HepG2 (cell line): Measurements from ENCODE around the gene DENND10. TPM values are rescaled to one million over a fixed set of nuclear protein-coding genes. Genes with fewer than 3 reads are reported as not detected.

Experiments used
- ATAC-seq: fragments of 200-7000 bp; cut with Tn5 transposase; 3 replicates; pipeline ENCODE4 v1.9.1; 2020; ENCODE audit warnings: mild to moderate bottlenecking, moderate library complexity
- BruUV-seq: library from RNA; stranded (reverse); fragments of 400-500 nt; replicated peaks from 2 replicates; lab custom pipeline; 2021; lab: Mats Ljungman, UMichigan
- CTCF ChIA-PET: fragments of 300-600 bp; formaldehyde crosslinking; extraction: SDS; loops from one replicate; lab custom pipeline; 2021; ENCODE audit warnings: low total read pairs, inconsistent platforms, low intra/inter-chr PET ratio; lab: Yijun Ruan, JAX
- POLR2A ChIA-PET: fragments of 350-600 bp; sonication (Branson Sonifier 250); formaldehyde crosslinking; loops from one replicate; lab custom pipeline; 2020; ENCODE audit warnings: antibody characterized with exemption, inconsistent platforms; lab: Yijun Ruan, JAX
- DNase-seq: peaks from one replicate; pipeline ENCODE4 v3.0.0-alpha.2; 2015; ENCODE audit warnings: low spot score
- FAIRE-seq: peaks from 3 replicates; lab custom pipeline; 2011; peaks lifted over from hg19 to GRCh38; lab: Jason Lieb, UNC
- H2AFZ ChIP-seq: one replicate; pipeline ENCODE4 v1.6.1; 2011; ENCODE audit warnings: low read length, inconsistent platforms
- H3K27ac ChIP-seq: fragments of 300-600 bp; 3 replicates; pipeline ENCODE4 v1.8.0; 2011; ENCODE audit warnings: mixed run types, mild to moderate bottlenecking, mixed read lengths, low read length, inconsistent platforms; ENCODE audit not compliant: insufficient read depth; ENCODE audit errors: extremely low read length
- H3K27me3 ChIP-seq, 2 experiments: fragments of 200-600 bp in 1 of 2; 2 replicates in 1 of 2; 3 replicates in 1 of 2; pipeline versions ENCODE4 v1.6.0 to v1.8.0; 2011; ENCODE audit warnings: low read length in 2 of 2, mild to moderate bottlenecking in 2 of 2, moderate library complexity in 2 of 2, inconsistent platforms in 1 of 2; ENCODE audit not compliant: insufficient read depth in 2 of 2, control insufficient read depth in 1 of 2
- H3K36me3 ChIP-seq, 2 experiments: fragments of 200-600 bp in 1 of 2; replicated peaks in 1 of 2; 2 replicates in 1 of 2; 3 replicates in 1 of 2; pipeline versions ENCODE4 v1.5.1 to v1.8.0; 2011; ENCODE audit warnings: low read length in 2 of 2, inconsistent platforms in 1 of 2; ENCODE audit not compliant: insufficient read depth in 2 of 2, control insufficient read depth in 1 of 2
- H3K4me1 ChIP-seq: 2 replicates; pipeline ENCODE4 v1.5.1; 2012; ENCODE audit warnings: low read length, inconsistent platforms; ENCODE audit not compliant: insufficient read depth
- H3K4me2 ChIP-seq: 2 replicates; pipeline ENCODE4 v1.6.0; 2011; ENCODE audit warnings: low read depth, low read length, inconsistent platforms
- H3K4me3 ChIP-seq, 3 experiments: fragments of 200-600 bp in 1 of 3; sonication (generic), shearing (Covaris generic) in 1 of 3; replicated peaks in 1 of 3; 2 replicates each; pipeline ENCODE4 v1.5.1; 2011 to 2016; ENCODE audit warnings: low read length in 3 of 3, inconsistent platforms in 2 of 3, low read depth in 2 of 3, mild to moderate bottlenecking in 2 of 3, control low read depth in 1 of 3, mixed read lengths in 1 of 3; ENCODE audit not compliant: insufficient read depth in 1 of 3
- H3K79me2 ChIP-seq: one replicate; pipeline ENCODE4 v1.6.1; 2011; ENCODE audit warnings: low read length, inconsistent platforms; ENCODE audit not compliant: insufficient read depth
- H3K9ac ChIP-seq: 2 replicates; pipeline ENCODE4 v1.6.0; 2011; ENCODE audit warnings: mild to moderate bottlenecking, low read depth, low read length, inconsistent platforms; ENCODE audit not compliant: insufficient read depth
- H3K9me3 ChIP-seq: 2 replicates; pipeline ENCODE4 v1.5.1; 2012; ENCODE audit warnings: mild to moderate bottlenecking, low read length
- H4K20me1 ChIP-seq: 2 replicates; pipeline ENCODE4 v1.6.0; 2011; ENCODE audit warnings: inconsistent platforms, mild to moderate bottlenecking, low read length, moderate library complexity; ENCODE audit not compliant: insufficient read depth
- BATF2 ChIP-seq: sonication (generic); formaldehyde crosslinking; IDR thresholded peaks from 2 replicates; pipeline ENCODE4 v1.8.0; 2022; ENCODE audit warnings: mild to moderate bottlenecking, missing genetic modification reagents, moderate library complexity
- CAMTA2 ChIP-seq: sonication (generic); formaldehyde crosslinking; IDR thresholded peaks from 2 replicates; pipeline ENCODE4 v1.4.0; 2020; ENCODE audit warnings: mild to moderate bottlenecking, missing genetic modification reagents, borderline replicate concordance
- ZBTB33 ChIP-seq: sonication (generic); formaldehyde crosslinking; IDR thresholded peaks from 2 replicates; pipeline ENCODE4 v1.4.0; 2020; ENCODE audit warnings: missing genetic modification reagents
- ZNF501 ChIP-seq: sonication (generic); formaldehyde crosslinking; IDR thresholded peaks from 2 replicates; pipeline ENCODE4 v1.5.1; 2020; ENCODE audit warnings: mild to moderate bottlenecking, moderate library complexity, missing genetic modification reagents
- ZNF770 ChIP-seq: sonication (generic); formaldehyde crosslinking; IDR thresholded peaks from 2 replicates; pipeline ENCODE4 v1.5.0; 2020; ENCODE audit warnings: mild to moderate bottlenecking, missing genetic modification reagents
- ZNF788 ChIP-seq: sonication (generic); formaldehyde crosslinking; IDR thresholded peaks from 2 replicates; pipeline ENCODE4 v1.5.0; 2020; ENCODE audit warnings: mild to moderate bottlenecking, missing genetic modification reagents, borderline replicate concordance
- WGBS: methylation state at CpG from one replicate; pipeline ENCODE4 v1.1.6; 2017; ENCODE audit warnings: low lambda C conversion rate; 5-methylcytosine and 5-hydroxymethylcytosine counted together
- in situ Hi-C: cut with HindIII; loops from 2 replicates; pipeline ENCODE4 v1.10.0; 2017; ENCODE audit warnings: low pct_unique_long_range_greater_than_20kb; ENCODE audit not compliant: extremely low pct_ligation_motif_present
- intact Hi-C: fragments of 100-400 bp; cut with micrococcal nuclease; formaldehyde crosslinking; loops from one replicate; pipeline ENCODE4 v1.10.0; 2022; ENCODE audit not compliant: unreplicated experiment
- polyA plus RNA-seq, 8 experiments: library from polyadenylated mRNA; depleted of rRNA in 3 of 8; stranded (reverse) in 7 of 8; unstranded in 1 of 8; fragments of >200 nt; fragmentation: Illumina TruSeq in 4 of 8; extraction: Trizol in 4 of 8; gene quantifications; 2 replicates each; pipeline versions ENCODE4 v1.2.1 to v1.2.3, GENCODE V29; 2011 to 2016; ENCODE audit warnings: low read depth in 4 of 8, missing spikeins in 1 of 8, mixed read lengths in 1 of 8; ENCODE audit not compliant: insufficient read depth in 1 of 8
- total RNA-seq, 5 experiments: library from RNA; depleted of rRNA; stranded (reverse); fragments of >200 nt; fragmentation: Illumina TruSeq; extraction: Trizol; gene quantifications; 2 replicates each; pipeline ENCODE4 v1.2.3, GENCODE V29; 2016; ENCODE audit warnings: low read depth in 1 of 5
- TF ChIP-seq, protein P1 (sequence below): sonication (generic); formaldehyde crosslinking; IDR thresholded peaks from 2 replicates; pipeline ENCODE4 v1.8.1; 2023; ENCODE audit warnings: mild to moderate bottlenecking, moderate library complexity, missing genetic modification reagents
- TF ChIP-seq, protein P2 (sequence below), 2 experiments: IDR thresholded peaks; 2 replicates each; pipeline ENCODE4 v1.6.1; 2011 to 2012; ENCODE audit warnings: low read length in 2 of 2, borderline replicate concordance in 1 of 2, low read depth in 1 of 2, mild to moderate bottlenecking in 1 of 2, moderate library complexity in 1 of 2

DENND10 gene
- total and polyA plus RNA-seq, 2 of the 13 experiments (the other 11 are each of a cell fraction or from before 2014, with no cell fraction given): 43.7 to 78.8 TPM

DNA sequence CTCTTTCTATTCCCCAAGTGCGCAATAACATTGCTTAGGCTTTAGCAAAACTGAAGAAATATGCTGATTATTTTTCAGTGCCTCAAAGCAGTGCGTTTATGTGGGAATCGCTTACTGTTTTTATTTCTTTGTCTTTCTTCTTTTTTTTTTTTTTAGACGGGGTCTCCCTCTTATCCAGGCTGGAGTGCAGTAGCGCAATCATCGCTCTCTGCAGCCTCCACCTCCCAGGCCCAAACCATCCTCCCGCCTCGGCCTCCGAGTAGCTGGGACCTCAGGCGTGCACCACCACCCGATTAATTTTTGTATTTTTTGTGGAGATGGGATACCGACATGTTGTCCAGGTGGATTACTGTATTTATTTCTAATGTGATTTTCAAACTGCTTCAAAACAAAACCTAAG lies 1.2 kb downstream of the DENND10 start:
- POLR2A ChIA-PET: interaction anchor here (1.3 to 4.1 kb wide), 6 partner anchors 9 to 102 kb away, joined by 3 to 106 read pairs (median 20); partner anchors contain the start of genes EIF3A and GRK5
- no peaks in the 10 kb centered on the region for H3K9me3 ChIP-seq
- BruUV-seq: TSS peak; percentile 74
- peak overlapping the region; percentile 89 for H3K4me2 ChIP-seq
- 83% methylated on average over 12 of the region's 12 CpGs for WGBS
- FAIRE-seq: no peak
- H3K4me3 ChIP-seq: peak overlapping the region; percentile 70 to 92 (median 83)
- intact Hi-C loops: no loop called here
- H3K4me1 ChIP-seq: peaks cover 54% of the 10 kb centered on the region
- H3K27me3 ChIP-seq: no peaks in the 10 kb centered on the region
- H3K36me3 ChIP-seq: no peaks in the 10 kb centered on the region; a peak in 1 of 5 replicates
- H3K27ac ChIP-seq: peak overlapping the region; percentile 62
- H3K9ac ChIP-seq: peak overlapping the region; percentile 80; the same call in 1 of the 2 replicates
- DNase-seq: no peak
- peak; percentile 79 for TF ChIP-seq ZNF770 (CRISPR knock-in tag)
- 0 out of 2 replicates have a peak, but pooled peaks have one; percentile 17 for TF ChIP-seq ZNF501 (CRISPR knock-in tag)
- TF ChIP-seq, protein P1, sequence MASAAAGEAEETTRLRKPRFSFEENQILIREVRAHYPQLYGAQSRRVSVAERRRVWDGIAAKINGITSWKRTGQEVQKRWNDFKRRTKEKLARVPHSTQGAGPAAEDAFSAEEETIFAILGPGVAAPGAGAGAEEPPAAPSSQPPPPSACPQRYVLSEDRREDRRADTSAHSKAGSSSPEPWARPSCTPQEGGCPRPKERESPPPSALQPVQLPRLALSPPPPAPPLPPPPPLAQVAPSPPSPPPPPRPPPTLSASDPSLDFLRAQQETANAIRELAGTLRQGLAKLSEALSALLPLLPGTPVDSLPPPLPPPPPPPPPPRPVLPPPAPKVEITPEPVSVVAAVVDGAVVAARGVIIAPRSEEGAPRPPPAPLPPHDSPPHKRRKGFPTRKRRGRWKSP (CRISPR knock-in tag): no peak
- no peak for TF ChIP-seq BATF2 (CRISPR knock-in tag)
- no peak for TF ChIP-seq ZNF788 (CRISPR knock-in tag)
- no peak for TF ChIP-seq CAMTA2
- 0 out of 2 replicates have a peak, but pooled peaks have one; percentile 29 for TF ChIP-seq ZBTB33 (CRISPR knock-in tag)
- TF ChIP-seq, protein P2, sequence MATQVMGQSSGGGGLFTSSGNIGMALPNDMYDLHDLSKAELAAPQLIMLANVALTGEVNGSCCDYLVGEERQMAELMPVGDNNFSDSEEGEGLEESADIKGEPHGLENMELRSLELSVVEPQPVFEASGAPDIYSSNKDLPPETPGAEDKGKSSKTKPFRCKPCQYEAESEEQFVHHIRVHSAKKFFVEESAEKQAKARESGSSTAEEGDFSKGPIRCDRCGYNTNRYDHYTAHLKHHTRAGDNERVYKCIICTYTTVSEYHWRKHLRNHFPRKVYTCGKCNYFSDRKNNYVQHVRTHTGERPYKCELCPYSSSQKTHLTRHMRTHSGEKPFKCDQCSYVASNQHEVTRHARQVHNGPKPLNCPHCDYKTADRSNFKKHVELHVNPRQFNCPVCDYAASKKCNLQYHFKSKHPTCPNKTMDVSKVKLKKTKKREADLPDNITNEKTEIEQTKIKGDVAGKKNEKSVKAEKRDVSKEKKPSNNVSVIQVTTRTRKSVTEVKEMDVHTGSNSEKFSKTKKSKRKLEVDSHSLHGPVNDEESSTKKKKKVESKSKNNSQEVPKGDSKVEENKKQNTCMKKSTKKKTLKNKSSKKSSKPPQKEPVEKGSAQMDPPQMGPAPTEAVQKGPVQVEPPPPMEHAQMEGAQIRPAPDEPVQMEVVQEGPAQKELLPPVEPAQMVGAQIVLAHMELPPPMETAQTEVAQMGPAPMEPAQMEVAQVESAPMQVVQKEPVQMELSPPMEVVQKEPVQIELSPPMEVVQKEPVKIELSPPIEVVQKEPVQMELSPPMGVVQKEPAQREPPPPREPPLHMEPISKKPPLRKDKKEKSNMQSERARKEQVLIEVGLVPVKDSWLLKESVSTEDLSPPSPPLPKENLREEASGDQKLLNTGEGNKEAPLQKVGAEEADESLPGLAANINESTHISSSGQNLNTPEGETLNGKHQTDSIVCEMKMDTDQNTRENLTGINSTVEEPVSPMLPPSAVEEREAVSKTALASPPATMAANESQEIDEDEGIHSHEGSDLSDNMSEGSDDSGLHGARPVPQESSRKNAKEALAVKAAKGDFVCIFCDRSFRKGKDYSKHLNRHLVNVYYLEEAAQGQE (IDR thresholded peaks at IDR 0.05; ENCODE audit: borderline replicate concordance in 1 of 2, low read depth in 1 of 2, low read length in 2 of 2): no peak
- TF ChIP-seq, all 625 proteins: peak for 3
- H4K20me1 ChIP-seq: no peaks in the 10 kb centered on the region
- CTCF ChIA-PET: no interaction called here
- ATAC-seq: no peak
- no peak overlapping the region for H2AFZ ChIP-seq
- in situ Hi-C loops: no loop called here
- H3K79me2 ChIP-seq: peaks cover 16% of the 10 kb centered on the region
